GM18907 (cell line): ENCODE data around the gene CLDN9.

ENCODE experiments used
- ATAC-seq: cut with Tn5 transposase; IDR thresholded peaks from one replicate; pipeline ENCODE4 v1.9.1; 2021; ENCODE audit warnings: mild to moderate bottlenecking, moderate library complexity; ENCODE audit not compliant: unreplicated experiment

Gene CLDN9

GRCh38 chr16:3017794-3018506 is 5.2 kb downstream of the CLDN9 start, which contains the start of gene CLDN6:
Gene CLDN6 (minus strand): TSS chr16:3018183. CDS start chr16:3016021, 2,162 bp downstream.
- ATAC-seq: no peak

DNA sequence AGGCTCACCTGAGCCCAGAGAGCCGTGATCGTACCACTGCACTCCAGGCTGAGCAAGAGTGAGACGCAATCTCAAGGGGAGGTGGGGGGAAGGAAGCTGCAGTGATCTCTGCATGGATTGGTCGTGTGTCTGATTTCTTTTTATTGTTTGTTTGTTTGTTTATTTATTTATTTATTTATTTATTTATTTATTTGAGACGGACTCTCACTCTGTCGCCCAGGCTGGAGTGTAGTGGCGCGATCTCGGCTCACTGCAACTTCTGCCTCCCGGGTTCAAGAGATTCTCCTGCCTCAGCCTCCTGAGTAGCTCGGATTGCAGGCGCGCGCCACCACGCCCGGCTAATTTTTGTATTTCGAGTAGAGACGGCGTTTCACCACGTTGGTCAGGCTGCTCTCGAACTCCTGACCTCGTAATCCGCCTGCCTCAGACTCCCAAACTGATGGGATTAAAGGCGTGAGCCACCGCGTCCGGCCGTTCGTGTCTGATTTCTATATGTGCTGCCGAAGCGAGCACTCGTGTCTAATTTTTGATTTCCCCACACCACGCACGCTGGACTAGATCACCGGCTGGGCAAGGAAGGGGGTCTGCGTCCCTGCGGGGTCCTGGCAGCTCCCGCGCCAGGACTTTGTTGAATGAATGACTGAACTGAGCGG is 7.0 kb downstream of the CLDN9 start:
- ATAC-seq: no peak

DNA sequence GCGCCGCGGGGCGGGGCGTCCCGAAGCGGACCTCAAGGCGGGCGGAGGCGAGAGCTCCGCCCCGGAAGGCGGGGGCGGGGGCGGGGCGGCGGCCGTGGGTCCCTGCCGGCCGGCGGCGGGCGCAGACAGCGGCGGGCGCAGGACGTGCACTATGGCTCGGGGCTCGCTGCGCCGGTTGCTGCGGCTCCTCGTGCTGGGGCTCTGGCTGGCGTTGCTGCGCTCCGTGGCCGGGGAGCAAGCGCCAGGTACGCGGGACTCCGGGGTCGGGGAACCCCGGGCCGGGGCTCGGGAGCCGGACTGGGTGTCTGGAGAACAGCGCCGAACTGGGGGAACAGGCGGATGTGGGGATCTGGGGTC is 7.5 kb downstream of the CLDN9 start, which contains the start of gene TNFRSF12A:
TSS of gene TNFRSF12A (plus strand) at position 122 of the 357 bp plus-strand sequence. CDS start at position 152, 30 bp downstream.
- no peak for ATAC-seq

DNA sequence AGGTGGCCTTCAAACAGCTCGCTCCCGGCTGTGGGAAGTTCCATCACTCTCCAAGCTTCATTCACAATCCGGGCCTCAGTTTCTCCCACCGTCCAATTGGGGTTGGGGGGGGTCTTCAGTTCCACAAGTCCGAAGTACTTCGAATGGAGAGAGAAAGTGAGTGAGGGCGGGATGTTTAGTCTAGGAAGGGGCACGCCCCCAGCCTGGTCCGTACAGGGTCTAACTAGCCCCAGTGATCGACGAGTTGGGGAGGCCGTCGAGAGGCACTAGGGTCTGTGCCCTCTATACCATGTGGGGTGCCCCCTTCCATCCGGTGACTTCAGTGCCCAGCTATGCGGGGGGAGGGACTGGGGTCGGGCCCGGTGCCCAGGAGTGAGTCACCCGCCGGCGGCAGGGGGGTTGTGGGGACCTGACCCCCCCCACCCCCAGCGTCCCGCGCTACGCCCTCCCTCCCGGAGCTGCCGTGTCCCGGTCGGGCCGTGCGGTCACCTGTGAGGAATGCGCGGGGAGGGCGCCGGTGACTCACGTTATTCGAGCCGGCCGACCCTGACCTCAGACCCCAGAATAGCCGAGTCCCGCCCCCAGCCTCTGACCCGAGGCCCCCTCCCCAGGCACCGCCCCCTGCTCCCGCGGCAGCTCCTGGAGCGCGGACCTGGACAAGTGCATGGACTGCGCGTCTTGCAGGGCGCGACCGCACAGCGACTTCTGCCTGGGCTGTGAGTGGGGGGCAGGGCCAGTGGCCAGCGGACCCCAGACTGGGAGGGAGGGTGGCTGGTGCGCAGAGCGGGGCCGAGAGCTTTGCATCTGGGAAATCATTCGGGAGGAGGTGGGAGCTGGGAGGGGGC is 8.1 kb downstream of the CLDN9 start:
- no peak for ATAC-seq

GRCh38 chr16:3021449-3022207 is 8.9 kb downstream of the CLDN9 start:
- no peak for ATAC-seq

GRCh38 chr16:3022208-3022683 is 9.5 kb downstream of the CLDN9 start:
- ATAC-seq: no peak

DNA sequence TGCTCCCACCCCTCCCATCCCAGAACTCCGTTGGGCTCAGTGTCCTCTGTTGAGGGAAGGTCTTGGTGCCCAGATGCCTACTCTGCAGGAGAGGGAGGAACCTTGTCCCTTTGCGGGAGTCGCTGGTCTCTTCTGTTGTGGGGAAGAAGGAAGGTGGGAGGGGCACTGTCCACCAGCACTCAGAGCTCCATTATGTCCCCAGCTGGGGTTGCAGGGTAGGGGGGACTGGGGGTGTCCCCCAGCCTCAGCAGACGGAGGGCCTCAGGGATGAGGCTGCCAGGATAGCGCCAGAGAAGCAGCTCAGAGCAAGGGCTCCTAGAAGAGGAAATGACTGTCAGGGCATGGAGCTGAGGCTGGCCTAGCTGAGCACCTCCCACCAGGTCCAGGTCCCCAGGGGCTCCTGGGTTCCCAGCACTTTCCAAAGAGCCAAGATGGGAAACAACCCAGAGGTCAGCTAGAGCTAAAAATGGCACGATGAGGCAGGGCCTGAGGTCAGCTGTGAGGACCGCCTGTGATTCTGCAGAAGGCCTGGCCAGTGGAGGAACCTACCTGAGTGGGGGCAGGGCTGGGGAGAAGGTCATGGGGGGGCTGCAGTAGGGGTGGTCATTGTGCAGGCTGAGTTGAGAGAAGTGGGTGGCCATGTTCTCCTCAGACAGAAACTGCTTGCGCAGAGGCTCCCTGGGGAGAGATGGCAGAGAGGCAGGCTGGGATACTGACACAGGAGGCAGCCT is 10.1 kb downstream of the CLDN9 start:
- no peak for ATAC-seq

DNA sequence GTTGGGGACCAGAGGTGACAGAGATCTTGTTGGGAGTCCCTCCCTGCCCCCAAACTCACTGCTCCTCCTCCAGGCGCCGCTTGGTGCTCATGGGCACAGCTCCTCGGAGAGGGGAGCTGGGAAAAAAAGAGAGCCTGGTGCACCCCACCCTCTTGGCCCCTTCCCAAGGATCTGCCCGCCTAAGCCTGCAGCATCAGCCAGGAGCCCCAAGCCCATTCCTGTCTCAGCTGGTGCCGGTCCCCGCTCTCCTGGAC is 10.6 kb downstream of the CLDN9 start:
- no peak for ATAC-seq

DNA sequence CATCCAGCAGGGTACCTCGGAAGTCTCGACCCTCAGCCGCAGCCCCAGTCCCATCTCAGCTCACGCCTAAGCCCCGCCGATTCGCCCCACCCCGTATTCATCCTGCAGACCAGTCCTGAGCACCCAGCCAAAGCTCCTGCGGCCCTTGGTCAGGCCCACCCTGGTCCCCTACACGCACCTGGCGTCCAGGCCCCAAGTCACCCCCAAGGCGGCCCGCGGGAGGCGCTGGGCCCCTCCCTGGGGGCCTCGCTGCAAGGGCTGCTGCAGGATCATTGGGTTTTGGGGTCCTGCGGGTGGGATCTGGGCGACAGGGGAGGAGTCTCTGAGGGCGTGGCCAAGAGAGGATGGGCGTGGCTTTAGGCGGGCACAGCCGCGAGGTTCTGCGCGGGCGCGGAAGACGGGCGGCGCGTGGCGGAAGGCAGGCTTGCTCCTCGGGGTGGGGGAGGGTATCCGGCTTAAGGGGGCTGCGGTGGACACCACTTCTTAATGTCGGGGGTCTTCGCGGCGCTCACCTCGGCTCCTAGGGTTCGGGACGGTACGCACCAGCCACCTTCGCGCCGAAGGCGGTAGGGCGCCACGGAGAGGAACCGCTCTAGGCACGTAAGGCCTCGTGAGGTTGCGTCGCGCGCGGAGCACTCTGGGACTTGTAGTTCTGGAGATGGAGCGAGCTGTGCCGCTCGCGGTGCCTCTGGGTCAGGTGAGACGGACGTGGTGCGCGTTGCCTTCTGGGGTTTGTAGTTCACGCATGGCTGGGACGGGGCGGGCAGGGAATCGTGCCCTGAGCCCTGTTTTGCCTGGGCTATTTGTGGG is 11.2 kb downstream of the CLDN9 start, which contains the start of the genes HCFC1R1 and THOC6:
TSS of gene HCFC1R1 (minus strand) at position 274 of the 810 bp plus-strand sequence. CDS start at position 273, 1 bp downstream.
TSS of gene THOC6 (plus strand) at position 367 of the 810 bp plus-strand sequence. CDS start at position 659, 292 bp downstream.
- peak; percentile 78 for ATAC-seq

- ATAC-seq: no peak
These were observed 12.6 kb downstream of the CLDN9 start for GRCh38 chr16:3025032-3026002.

DNA sequence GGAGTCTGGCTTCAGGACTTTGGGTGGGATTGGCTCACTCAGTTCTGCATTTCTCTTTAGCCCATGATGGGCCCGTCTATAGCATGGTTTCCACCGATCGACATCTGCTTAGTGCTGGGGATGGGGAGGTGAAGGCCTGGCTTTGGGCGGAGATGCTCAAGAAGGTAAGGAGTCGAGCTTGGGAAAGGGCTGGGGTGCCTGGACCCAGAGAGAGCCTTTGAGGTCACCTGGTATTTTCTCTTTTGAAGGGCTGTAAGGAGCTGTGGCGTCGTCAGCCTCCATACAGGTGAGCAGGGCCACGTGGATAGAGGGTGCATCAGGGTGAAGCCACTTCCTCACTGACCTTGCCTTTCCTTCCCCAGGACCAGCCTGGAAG is 13.3 kb downstream of the CLDN9 start:
- ATAC-seq: no peak

DNA sequence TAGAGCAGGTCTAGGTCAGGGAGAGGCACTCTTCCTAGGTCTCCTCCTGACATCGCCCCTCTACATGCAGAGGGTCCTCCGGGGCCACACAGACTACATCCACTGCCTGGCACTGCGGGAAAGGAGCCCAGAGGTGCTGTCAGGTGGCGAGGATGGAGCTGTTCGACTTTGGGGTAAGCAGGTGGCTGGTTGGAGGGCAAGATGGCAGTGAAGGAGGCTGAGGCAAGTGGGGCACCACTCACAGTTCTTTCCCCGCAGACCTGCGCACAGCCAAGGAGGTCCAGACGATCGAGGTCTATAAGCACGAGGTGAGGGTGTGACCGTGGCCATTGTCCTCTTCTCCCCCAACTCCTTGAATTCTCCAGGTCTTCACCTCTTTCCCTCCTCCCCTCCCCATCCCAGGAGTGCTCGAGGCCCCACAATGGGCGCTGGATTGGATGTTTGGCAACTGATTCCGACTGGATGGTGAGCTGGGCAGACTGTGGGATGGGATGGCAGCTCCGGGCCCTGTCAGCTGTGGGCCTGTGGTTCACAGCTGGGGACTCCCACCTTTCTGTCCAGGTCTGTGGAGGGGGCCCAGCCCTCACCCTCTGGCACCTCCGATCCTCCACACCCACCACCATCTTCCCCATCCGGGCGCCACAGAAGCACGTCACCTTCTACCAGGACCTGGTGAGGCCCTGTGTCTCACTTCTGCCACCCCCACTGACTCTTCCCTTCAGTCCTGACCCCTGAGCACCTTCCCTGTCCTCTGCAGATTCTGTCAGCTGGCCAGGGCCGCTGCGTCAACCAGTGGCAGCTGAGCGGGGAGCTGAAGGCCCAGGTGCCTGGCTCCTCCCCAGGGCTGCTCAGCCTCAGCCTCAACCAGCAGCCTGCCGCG is 14.1 kb downstream of the CLDN9 start:
- ATAC-seq: no peak

GRCh38 chr16:3027489-3027795 is 14.7 kb downstream of the CLDN9 start:
- ATAC-seq: no peak

GRCh38 chr16:3027983-3028715 is 15.4 kb downstream of the CLDN9 start:
- peak; percentile 33 for ATAC-seq

DNA sequence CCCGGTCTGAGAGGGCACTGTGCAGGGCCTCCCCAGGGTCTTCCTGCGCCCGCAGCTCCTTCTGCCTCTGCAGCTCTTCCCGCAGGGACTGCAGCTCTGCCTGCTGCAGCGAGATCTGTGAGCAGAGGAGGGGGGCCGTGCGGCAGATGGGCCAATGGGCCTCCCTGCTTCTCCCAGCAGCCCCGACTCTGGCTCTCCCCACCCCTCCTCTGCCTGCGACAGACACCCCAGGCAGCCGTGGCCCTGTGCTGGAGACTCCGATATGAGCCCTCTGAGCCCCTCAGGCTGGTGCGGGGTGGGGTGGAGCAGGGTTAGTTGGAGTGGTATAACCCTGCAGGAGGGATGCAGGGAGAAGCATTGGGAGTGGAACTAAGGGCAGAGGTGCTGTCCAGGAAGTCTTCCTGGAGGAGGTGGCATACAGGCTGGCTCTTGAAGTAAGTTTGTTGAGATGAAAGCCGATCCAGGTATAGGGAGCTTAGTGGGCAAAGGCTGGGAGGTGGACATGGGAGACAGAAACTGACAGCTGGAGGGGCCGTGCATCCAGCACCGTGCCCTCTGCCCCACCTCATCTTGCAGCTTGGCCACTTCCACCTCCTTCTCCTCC is 16.1 kb downstream of the CLDN9 start:
- ATAC-seq: no peak
